ENCODE data around the gene ZP3.
"Not testable (repeated sequence)": the region's sequence is repeated elsewhere in the genome, so short reads cannot be mapped to it uniquely, and the experiment has no call there.

The ZP3 gene

GRCh38 chr7:76480403-76481253, 55.9 kb downstream of the ZP3 start:
- not testable (repeated sequence) for H3K4me3 ChIP-seq (ENCODE audit: low read depth, low read length)

GRCh38 chr7:76482660-76483059, 57.9 kb downstream of the ZP3 start:
- not testable (repeated sequence) for H3K4me3 ChIP-seq (ENCODE audit: low read depth, low read length)

- H3K4me3 ChIP-seq (ENCODE audit: low read depth, low read length) = not testable (repeated sequence)
Measured at GRCh38 chr7:76483081-76483480, 58.3 kb downstream of the ZP3 start.

- not testable (repeated sequence) for H3K4me3 ChIP-seq (ENCODE audit: low read depth, low read length)
Measured at GRCh38 chr7:76484456-76484855, 59.7 kb downstream of the ZP3 start.

- H3K4me3 ChIP-seq (ENCODE audit: low read depth, low read length) = not testable (repeated sequence)
Measured at GRCh38 chr7:76485822-76486610, 61.3 kb downstream of the ZP3 start.

GRCh38 chr7:76486618-76487017, 61.9 kb downstream of the ZP3 start:
- H3K4me3 ChIP-seq (ENCODE audit: low read depth, low read length) = not testable (repeated sequence)

- H3K4me3 ChIP-seq (ENCODE audit: low read depth, low read length) = not testable (repeated sequence)
Measured at GRCh38 chr7:76487969-76488368, 63.2 kb downstream of the ZP3 start.
